HG03442 (cell line): ENCODE results near the gene GSE1.

Experiments used
- ATAC-seq: cut with Tn5 transposase; IDR thresholded peaks from one replicate; pipeline ENCODE4 v1.9.1; 2021; ENCODE audit warnings: mild to moderate bottlenecking, moderate library complexity; ENCODE audit not compliant: unreplicated experiment

Gene GSE1

DNA sequence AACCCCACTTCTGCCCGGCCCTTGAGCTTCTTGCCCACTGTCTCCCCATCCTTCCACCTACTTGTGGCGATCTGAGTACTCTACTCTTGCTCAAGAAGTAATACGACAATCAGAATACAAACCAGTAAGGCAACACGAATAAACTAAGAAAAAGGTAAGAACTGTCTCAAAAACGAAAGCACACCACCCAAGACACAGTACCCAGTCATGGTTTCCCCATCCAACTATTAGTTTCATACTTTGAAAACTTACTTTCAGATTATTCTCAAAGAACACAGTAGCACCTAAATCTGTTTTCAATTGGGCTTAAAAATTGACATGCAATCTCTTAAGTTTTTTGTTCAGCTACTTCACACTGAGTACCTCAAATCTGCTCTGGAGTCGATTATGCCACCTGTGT is 61.7 kb downstream of the GSE1 start:
- no peak for ATAC-seq

GRCh38 chr16:85675251-85675874 is 62.2 kb downstream of the GSE1 start:
- ATAC-seq, result no peak

DNA sequence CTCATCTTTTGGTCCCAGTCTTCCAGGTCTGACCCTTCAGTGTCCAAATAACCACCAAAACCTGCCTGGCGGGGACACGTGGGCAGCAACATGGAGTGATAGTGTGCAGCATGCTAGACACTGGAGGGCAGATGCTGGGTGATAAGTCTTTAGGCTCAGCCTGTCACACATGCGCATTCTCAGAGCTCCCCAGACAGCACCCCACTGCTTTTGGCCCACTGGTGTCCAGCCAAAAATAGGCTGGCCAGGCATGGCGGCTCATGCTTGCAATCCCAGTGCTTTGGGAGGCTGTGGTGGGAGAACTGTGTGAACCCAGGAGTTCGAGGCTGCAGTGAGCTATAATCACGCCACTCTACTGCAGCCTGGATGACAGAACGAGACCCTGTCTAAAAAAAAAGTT is 63.3 kb downstream of the GSE1 start:
- ATAC-seq, result no peak

- no peak for ATAC-seq
Observed at GRCh38 chr16:85677383-85677967, 64.4 kb downstream of the GSE1 start.

DNA sequence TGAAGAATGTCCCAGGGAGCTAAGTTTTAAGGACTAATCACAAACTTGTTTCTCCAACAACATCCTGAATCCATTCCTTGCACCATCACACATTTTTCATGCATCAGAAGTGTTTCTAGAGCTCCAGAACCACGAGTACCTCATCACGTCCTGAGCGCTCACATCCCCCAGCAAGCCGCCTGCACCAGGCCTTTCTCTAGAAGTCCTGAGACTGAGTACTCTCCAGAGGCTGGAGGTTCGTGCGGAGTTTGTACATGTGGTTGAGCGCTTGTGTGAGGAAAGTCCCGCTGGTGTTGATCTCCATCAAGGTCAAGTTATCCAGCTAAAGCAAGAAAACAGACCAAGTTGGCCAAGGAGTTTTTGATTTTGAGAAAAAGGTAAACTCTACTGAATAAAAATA is 64.9 kb downstream of the GSE1 start:
- ATAC-seq, result no peak

- ATAC-seq, result no peak
Observed at GRCh38 chr16:85678821-85679220, 65.7 kb downstream of the GSE1 start.

DNA sequence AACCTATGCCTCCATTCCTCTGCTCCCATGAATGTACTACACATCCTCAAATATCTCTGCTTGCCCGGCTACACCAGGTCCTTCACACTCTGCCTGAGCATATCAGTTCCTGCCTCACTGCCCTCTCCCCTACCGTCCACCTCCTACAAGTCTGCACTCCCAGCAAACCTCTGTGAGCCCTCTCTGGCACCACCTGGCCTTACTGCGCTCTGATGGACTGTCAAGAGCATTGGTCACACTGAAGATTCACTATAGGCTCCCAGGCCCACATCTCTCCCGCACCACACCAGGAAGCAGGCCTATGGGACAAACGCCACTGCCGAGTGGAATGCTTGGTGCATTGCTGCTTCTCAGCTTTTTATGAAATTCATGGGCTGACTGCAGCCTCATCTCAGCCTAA is 66.7 kb downstream of the GSE1 start:
- ATAC-seq, result no peak

DNA sequence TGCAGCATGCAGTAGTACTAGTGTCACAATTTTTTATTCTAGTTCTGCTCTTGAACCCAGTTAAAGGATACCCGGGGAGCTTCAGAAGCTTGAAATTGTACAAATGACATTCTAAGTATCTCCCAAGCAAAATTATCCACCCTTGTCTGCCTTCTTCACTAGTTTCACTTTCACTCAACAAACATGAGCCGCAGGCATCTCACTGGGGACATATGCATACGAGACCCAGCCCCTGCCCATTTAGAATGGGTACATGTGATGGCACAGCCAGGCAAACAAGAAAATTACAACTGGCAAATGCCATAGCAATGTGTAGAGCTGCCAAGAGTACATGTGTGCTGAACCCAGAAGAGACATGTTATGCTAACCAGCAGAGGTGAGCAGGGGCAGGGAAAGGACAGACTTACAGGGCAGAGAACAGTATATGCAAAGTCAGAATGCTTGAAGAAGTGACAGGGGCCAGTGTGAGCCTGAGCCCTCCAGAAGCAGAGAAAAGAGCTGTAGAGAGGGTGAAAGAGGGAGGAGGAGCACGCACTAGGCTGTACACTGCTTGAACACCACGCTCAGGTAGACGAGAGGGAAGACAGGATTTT is 67.3 kb downstream of the GSE1 start:
- no peak for ATAC-seq

DNA sequence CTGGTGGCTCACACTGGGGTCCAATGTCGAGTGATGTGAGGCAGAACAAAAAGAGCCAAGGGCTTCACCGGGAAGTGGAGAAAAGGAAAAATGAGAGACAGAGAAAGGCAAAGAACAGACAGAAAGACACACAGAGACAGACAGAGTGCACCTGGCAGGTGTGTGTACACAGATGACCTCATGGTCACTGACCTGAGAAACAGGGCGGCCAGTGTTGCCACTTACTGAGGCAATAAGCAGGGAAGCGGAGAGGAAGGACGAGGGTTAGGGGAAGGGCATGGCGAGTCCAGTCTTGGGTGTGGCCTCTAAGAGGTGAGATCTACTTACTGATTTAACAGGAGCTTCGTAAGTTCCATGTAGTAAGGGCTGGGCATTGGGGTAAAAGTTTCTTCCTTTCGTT is 68.1 kb downstream of the GSE1 start:
- no peak for ATAC-seq

DNA sequence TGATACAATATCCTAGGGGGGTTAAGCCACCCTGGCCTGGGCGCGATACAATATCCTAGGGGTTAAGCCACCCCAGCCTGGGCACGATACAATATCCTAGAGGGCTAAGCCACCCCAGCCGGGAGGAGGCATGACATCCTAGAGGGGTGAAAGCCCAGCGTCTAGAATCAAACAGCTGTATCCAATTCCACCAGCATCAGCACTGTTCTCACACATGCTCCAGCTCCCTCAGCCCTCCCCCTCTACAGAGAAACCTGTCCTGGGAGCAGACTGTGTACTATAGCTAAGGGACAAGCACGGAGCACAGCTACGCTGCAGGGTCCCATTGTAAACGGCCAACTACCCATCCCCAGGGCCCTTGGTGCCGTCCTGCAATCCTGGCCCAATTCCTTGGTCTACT is 69.4 kb downstream of the GSE1 start:
- no peak for ATAC-seq

- ATAC-seq, result no peak
Observed at GRCh38 chr16:85683363-85683762, 70.2 kb downstream of the GSE1 start.

- no peak for ATAC-seq
Observed at GRCh38 chr16:85685251-85685650, 72.1 kb downstream of the GSE1 start.

- ATAC-seq, result no peak
Observed at GRCh38 chr16:85686912-85687591, 73.9 kb downstream of the GSE1 start.

DNA sequence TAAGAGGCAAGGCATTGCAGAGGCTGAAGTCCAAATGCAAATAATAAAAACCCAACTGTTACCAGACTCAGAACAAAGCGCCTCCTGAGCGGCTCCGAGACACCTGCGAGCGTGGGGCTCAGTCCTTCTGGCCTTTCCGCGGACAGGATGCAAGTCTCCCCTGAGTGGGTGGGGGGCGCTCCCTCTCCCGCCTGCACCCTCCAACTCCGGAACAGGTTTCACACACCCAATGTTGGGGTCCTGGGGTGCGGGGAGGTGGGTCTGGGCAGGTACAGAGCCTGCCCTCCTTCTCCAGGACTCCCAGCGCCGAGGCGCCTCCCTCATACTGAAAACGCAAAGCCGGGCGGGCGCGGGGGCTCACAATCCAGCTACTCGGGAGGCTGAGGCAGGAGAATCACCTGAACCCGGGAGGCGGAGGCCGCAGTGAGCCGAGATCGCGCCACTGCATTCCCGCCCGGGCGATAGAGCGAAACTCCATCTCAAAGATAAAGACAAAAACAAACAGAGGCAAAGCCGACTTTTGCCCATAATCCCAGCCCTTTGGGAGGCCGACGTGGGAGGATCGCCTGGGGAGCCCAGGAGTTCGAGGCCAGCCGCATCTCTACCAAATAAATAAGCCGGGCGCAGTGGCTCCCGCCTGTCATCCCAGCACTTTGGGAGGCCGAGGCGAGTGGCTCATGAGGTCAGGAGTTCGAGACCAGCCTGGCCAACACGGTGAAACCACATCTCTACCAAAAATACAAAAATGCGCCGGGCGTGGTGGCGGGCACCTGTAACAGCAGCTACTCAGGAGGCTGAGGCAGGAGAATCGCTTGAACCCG is 74.7 kb downstream of the GSE1 start:
- ATAC-seq, result no peak

GRCh38 chr16:85688586-85689284 is 75.6 kb downstream of the GSE1 start, which contains the start of gene GINS2:
TSS of gene GINS2 (minus strand) at chr16:85688954. CDS start at chr16:85688898, 56 bp downstream.
- ATAC-seq, result peak; percentile 93

GRCh38 chr16:85689285-85689949 is 76.3 kb downstream of the GSE1 start:
- no peak for ATAC-seq

DNA sequence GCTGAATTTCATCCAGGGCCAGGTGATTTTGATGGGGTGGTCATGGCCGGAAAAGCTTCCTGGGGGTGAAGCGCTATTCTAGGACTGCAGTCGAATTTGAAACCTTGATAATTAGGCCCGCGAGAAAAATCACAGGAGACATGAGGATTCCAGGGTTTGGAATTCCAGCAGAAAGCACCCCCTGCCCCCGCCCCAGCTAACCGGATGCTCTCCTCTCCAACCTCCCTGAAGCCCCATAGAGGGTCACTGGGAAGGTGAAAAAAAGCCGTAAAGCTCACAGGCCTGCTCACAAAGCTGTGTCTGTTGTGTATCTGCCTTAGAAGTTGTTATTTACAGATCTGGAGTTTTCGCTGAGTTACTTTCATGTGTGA is 76.8 kb downstream of the GSE1 start:
- ATAC-seq, result no peak

DNA sequence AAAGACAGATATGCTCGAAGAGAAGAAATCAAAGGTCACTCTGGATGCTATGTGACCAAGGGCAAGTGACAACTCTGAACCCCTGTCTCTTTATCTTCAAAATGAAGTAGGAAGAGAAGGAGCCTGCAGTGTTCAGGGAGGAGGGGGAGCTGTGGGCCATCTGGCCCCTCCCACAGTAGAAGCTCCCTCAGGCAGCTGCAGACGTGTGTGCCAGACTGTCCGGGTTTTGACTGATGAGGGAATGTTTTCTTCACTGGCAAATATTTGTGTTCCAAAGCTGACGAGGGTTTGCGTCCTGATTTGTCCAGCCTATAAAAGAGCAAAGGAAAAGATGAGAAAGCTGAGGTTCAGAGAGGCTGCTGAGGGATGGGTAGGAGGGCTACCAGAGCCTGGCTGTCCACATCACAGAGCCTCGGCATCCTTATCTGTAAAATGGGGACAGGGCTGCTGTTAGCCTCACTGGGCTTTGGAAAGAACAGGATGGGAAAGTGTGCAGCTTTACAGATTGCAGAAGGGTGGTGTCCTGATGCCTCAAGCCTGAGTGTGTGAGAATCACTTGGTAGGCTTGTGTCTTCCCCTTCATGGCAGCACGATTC is 77.4 kb downstream of the GSE1 start:
- no peak for ATAC-seq

DNA sequence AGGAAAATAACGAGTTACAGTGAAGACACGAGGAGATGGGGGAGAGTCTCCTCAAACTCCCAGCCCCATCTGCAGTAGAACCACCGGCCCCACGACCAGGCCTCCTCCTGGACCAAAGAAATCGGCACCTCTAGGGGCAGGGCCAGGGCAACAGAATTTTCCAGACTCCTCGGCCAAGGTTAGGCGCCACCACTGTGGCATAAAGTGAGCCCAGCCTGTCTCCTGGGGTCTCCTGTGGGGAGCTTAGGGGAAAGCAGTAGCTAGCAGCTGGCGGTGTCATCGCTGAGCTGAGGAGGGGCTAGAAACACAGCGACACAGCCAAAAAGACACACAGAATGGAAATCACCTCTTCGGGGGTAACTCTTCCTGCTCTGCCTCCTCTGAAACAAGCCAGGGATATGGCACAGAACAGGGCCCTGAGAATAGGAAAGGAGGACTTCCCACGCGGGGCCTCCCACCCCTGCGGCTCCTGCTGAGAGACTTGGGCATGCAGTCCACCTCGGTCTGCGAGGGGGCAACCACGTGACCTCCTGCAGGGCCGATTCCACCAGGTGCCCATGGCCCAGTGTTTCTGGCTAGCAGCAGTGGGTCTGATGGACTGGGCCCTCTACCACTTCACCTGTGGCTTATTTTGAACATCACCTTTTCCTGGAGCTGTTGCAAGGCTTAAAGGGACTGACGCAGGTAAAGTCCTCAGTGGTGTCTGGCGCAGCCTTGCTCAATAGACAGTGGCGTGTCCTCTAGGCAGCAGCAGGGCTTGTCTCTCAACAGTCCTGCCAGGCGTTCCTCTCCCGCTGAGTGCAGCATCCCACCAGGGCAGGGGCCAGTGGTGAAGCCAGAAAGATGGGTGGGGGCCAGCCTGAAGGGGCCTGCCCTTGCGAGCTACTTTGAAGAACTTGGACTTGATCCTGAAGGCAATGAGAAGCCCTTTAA is 82.3 kb downstream of the GSE1 start:
- no peak for ATAC-seq
